22Rv1 (cell line): ENCODE data around the gene APOBR.

Source experiments
- ZFX ChIP-seq: fragments of 450-650 bp; IDR thresholded peaks from 2 replicates; pipeline ENCODE4 v1.6.1; 2017; ENCODE audit warnings: antibody characterized with exemption, borderline replicate concordance
- TF ChIP-seq, protein P1 (sequence below): fragments of 450-650 bp; IDR thresholded peaks from 2 replicates; pipeline ENCODE4 v1.5.1; 2017; ENCODE audit warnings: mild to moderate bottlenecking

DNA sequence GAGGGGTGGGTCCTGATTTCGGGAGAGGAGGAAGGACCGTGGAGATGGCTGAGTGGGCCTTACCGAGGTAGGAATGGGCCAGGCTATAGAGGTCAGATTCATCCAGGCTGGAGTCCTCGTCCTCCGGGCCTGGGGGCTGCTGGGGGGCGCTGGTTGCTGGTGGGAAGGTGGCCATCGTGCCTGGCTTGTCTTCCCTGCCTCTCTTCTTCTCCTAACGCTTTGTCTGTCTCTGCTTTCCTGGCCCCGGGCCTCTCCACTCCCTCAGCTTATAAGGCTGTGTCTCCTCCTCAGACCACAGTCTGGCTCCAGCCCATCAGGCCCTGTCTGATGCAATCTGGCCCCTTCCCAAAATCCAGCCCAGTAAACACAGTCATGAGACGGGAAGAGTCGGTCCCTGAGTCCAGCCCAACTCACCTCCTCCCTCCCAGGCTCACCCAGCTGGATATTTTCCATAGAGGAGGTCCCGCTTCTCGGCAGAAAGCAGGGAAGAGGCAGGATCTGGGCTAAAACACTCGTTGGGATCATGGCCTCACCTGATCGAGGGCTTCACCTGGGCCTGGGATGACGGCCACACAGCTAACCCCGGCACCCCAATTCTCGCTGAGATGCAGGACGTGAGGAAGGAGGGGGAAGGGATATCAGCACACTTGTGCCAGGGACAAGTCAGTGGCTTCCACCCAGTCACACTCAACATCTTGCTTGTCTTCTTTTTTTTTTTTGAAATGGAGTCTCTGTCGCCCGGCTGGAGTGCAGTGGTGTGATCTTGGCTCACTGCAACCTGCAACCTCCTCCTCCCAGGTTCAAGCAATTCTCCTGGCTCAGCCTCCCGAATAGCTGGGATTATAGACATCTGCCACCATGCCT, 44.5 kb downstream of the APOBR start, which contains the start of gene NUPR1:
- TF ChIP-seq, protein P1, sequence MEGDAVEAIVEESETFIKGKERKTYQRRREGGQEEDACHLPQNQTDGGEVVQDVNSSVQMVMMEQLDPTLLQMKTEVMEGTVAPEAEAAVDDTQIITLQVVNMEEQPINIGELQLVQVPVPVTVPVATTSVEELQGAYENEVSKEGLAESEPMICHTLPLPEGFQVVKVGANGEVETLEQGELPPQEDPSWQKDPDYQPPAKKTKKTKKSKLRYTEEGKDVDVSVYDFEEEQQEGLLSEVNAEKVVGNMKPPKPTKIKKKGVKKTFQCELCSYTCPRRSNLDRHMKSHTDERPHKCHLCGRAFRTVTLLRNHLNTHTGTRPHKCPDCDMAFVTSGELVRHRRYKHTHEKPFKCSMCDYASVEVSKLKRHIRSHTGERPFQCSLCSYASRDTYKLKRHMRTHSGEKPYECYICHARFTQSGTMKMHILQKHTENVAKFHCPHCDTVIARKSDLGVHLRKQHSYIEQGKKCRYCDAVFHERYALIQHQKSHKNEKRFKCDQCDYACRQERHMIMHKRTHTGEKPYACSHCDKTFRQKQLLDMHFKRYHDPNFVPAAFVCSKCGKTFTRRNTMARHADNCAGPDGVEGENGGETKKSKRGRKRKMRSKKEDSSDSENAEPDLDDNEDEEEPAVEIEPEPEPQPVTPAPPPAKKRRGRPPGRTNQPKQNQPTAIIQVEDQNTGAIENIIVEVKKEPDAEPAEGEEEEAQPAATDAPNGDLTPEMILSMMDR: no peak
- TF ChIP-seq ZFX: no peak
